GM06990 (cell line): ENCODE results near the gene QRFPR.

Experiments used
- DNase-seq: peaks from one replicate; pipeline ENCODE4 v3.0.0-alpha.2; 2011; ENCODE audit not compliant: insufficient read length; ENCODE audit errors: extremely low read depth
- H3K27me3 ChIP-seq: replicated peaks from 2 replicates; pipeline ENCODE4 v1.6.0; 2011; ENCODE audit warnings: low read length; ENCODE audit not compliant: control insufficient read depth, insufficient read depth
- H3K36me3 ChIP-seq: 2 replicates; pipeline ENCODE4 v1.5.1; 2011; ENCODE audit warnings: low read length; ENCODE audit not compliant: control insufficient read depth, insufficient read depth
- H3K4me3 ChIP-seq: replicated peaks from 2 replicates; pipeline ENCODE4 v1.5.1; 2011; ENCODE audit warnings: low read depth, mild to moderate bottlenecking, control low read depth, low read length
- TF ChIP-seq, protein P1 (sequence below): IDR thresholded peaks from 2 replicates; pipeline ENCODE4 v1.5.1; 2011; ENCODE audit warnings: low read length, control low read depth, mild to moderate bottlenecking, inconsistent platforms; ENCODE audit not compliant: insufficient read depth, poor library complexity, severe bottlenecking

QRFPR gene

DNA sequence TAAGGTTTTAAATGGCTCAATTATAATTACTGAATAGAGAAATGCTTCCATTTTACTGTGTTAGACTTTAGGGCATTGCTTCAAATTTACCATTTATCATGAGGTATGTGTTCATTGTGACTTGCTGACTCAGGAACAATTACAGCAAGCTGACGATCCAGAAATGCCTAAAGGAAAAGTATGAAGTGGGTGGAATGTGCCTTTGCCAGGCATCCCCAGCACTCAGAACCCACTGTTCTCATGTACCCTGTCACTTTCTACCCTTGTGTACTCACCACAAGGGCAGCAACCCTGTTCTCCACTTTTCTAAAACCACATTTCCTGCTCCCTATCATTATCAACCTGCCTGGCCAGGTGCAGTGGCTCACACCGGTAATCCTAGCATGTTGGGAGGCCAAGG lies 41.5 kb downstream of the QRFPR start:
- TF ChIP-seq, protein P1, sequence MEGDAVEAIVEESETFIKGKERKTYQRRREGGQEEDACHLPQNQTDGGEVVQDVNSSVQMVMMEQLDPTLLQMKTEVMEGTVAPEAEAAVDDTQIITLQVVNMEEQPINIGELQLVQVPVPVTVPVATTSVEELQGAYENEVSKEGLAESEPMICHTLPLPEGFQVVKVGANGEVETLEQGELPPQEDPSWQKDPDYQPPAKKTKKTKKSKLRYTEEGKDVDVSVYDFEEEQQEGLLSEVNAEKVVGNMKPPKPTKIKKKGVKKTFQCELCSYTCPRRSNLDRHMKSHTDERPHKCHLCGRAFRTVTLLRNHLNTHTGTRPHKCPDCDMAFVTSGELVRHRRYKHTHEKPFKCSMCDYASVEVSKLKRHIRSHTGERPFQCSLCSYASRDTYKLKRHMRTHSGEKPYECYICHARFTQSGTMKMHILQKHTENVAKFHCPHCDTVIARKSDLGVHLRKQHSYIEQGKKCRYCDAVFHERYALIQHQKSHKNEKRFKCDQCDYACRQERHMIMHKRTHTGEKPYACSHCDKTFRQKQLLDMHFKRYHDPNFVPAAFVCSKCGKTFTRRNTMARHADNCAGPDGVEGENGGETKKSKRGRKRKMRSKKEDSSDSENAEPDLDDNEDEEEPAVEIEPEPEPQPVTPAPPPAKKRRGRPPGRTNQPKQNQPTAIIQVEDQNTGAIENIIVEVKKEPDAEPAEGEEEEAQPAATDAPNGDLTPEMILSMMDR = no peak
- Histone ChIP-seq H3K36me3 (no peaks in the 10 kb centered on the region), H3K4me3 (no peak overlapping the region), H3K27me3 (no peaks in the 10 kb centered on the region)
- no peak for DNase-seq

DNA sequence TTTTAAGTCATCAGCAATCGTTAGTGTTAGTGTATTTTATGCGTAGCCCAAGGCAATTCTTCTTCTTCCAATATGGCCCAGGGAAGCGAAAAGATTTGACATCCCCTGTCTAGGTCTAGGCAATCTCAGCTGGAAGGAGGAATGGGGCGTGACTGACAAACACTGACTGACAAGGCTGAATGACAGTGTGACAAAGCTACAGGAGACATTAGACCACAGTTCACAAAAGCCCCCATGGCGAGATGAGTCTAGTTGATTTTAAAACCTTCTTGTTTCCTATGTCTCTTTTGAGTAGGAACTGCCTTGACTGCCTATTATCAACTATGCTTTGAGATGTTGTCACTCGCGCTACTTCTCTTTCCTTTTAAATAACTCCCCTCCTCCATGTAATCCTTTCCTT lies 42.3 kb downstream of the QRFPR start:
- no peak for DNase-seq
- H3K27me3 ChIP-seq = no peaks in the 10 kb centered on the region
- no peak overlapping the region for H3K4me3 ChIP-seq
- TF ChIP-seq, protein P1 = no peak
- H3K36me3 ChIP-seq = no peaks in the 10 kb centered on the region

DNA sequence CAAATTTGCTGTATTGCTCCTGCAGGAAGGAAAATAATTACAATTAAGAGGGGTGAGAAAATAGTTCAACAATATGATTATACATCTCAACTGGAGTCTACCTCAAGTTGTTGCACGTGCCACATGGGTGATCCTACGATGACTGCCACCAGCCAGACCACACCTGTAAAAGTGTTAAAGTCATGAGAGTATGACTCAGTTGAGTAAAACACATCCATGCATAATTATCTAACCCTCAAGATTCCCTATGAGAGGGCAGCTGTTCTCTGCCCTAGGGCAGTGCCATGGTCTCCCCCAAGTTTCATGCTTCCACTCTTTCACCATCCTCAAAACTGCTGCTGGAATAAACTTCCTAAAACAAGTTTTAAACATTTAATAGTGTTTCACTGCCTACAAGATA lies 44.1 kb downstream of the QRFPR start:
- H3K27me3 ChIP-seq = no peaks in the 10 kb centered on the region
- no peak for DNase-seq
- no peak overlapping the region for H3K4me3 ChIP-seq
- no peaks in the 10 kb centered on the region for H3K36me3 ChIP-seq
- TF ChIP-seq, protein P1 = no peak

DNA sequence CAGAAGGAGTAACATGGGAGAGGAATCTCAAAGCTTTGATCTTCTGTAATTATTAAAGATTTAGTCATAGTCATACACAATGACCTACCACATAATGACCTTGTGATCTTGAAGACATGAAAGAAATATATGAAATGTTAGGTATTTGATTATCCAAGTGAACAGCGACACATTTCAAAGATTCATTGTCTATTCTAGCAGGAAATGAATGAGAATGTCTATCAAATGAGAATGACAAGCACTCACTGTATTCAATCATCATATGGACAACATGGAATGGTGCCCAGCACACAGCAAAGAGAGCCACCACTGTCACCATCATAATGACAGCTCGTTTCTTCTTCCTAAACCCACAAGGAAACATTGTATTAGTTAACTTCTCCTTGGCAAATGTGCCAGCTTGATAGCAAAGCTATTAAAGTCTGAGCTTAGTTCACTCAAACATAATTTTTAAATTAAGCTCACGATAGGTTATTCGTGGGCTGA lies 50.6 kb downstream of the QRFPR start:
- Histone ChIP-seq H3K4me3 (no peak overlapping the region), H3K36me3 (no peaks in the 10 kb centered on the region), H3K27me3 (0 out of 2 replicates have a peak, but pooled peaks cover 1% of the 10 kb centered on the region)
- TF ChIP-seq, protein P1 = no peak
- no peak for DNase-seq

DNA sequence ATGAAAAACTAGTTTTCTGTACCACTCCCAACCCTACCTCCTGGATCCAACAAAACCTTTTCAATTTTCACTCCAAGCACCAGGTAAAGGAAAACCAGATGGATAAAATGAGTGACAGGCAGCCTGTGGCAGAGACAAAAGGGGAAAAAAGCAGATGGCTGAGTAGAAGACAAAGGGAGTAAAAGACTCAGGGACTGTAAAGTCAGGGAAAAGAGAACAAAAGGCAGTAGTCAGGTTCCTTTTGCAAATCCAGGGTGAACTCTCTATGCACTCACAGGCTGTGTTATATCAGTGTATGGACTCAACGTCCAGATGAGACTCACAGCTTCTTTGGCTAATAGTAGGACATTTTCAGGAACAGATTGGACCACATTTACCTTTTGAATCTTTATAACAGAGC lies 54.2 kb downstream of the QRFPR start:
- no peak for DNase-seq
- TF ChIP-seq, protein P1 = no peak
- H3K4me3 ChIP-seq = no peak overlapping the region

DNA sequence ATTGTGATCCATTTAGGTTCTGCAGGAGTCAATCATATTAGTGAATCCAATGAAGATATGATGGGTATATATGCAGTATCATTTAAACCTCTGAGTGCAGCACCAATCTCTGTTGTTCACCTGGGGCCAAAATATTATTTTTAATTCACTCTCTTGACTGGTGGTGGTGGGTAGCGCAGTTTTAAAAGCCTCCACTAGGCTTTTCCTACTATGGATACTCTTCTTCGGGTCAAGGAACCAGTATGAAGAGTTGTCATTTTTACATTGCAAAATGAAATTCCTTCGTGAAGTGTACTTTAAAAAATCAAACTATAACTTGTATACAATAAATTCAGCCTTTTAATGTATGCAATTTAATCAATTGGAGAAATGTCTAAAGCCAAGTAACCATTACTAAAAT lies 56.5 kb downstream of the QRFPR start:
- TF ChIP-seq, protein P1 = no peak
- Histone ChIP-seq H3K4me3 (no peak overlapping the region), H3K36me3 (no peaks in the 10 kb centered on the region), H3K27me3 (0 out of 2 replicates have a peak, but pooled peaks cover 1% of the 10 kb centered on the region)
- DNase-seq = no peak

More for the DNA sequence above, 54.2 kb downstream of the QRFPR start:
- H3K36me3 ChIP-seq = no peaks in the 10 kb centered on the region
- 0 out of 2 replicates have a peak, but pooled peaks cover 1% of the 10 kb centered on the region for H3K27me3 ChIP-seq
